Endothelial cell (in vitro differentiated cells): ENCODE measurements around the gene NLRP10. TPM values are rescaled to one million over a fixed set of nuclear protein-coding genes. Genes with fewer than 3 reads are reported as not detected.

Experiments
- DNase-seq: peaks from one replicate; pipeline ENCODE4 v3.0.0; 2021; ENCODE audit warnings: low spot score
- H3K27ac Mint-ChIP-seq: one replicate; pipeline ENCODE4 v1.8.0; 2021; ENCODE audit warnings: mixed read lengths, inconsistent platforms; ENCODE audit not compliant: unreplicated experiment
- H3K27me3 Mint-ChIP-seq: one replicate; pipeline ENCODE4 v1.8.0; 2021; ENCODE audit warnings: mild to moderate bottlenecking, moderate library complexity, mixed read lengths, inconsistent platforms; ENCODE audit not compliant: unreplicated experiment
- H3K36me3 Mint-ChIP-seq: one replicate; pipeline ENCODE4 v1.8.0; 2021; ENCODE audit warnings: mild to moderate bottlenecking, low read depth, mixed read lengths, inconsistent platforms; ENCODE audit not compliant: unreplicated experiment
- H3K4me1 Mint-ChIP-seq: one replicate; pipeline ENCODE4 v1.8.0; 2021; ENCODE audit warnings: mild to moderate bottlenecking, mixed read lengths, inconsistent platforms; ENCODE audit not compliant: unreplicated experiment
- H3K4me3 Mint-ChIP-seq: one replicate; pipeline ENCODE4 v1.8.0; 2021; ENCODE audit warnings: mild to moderate bottlenecking, mixed read lengths, inconsistent platforms; ENCODE audit not compliant: unreplicated experiment
- H3K9me3 Mint-ChIP-seq: one replicate; pipeline ENCODE4 v1.8.0; 2021; ENCODE audit warnings: mixed read lengths, inconsistent platforms; ENCODE audit not compliant: unreplicated experiment
- total RNA-seq: library from RNA; stranded (reverse); fragmentation: NEBNext Ultra II Directional; extraction: Animal tissue kit (Norgen Biotek cat#: 25700); gene quantifications from one replicate; pipeline ENCODE4 v1.2.1, GENCODE V29; 2021; ENCODE audit not compliant: unreplicated experiment
- TF ChIP-seq, protein P1 (sequence below): fragments of 200-600 bp; sonication (generic); IDR thresholded peaks from one replicate; pipeline ENCODE4 v1.5.0; 2021; ENCODE audit warnings: antibody characterized with exemption; ENCODE audit not compliant: unreplicated experiment

The NLRP10 gene
- total RNA-seq, 1 donor from 2014 or later = not detected

DNA sequence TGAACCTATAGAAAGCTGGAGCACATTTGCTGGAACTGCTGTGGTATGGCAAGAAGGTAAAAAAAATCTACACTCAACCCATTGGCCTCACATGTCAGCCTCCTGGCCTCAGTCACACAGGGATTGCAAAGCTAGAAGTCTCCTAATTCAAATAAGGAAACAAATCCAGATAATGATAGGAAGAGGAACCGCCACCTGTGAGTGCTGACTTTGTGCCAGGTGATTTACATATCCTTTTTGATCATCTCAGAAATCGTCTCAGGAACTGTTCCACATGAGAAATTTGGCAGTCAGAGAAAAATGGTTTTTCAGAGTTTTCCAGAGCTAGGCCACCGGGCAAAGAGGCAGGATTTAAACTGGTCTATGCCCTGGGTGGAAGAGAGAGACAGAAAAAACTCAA, 986 bp downstream of the NLRP10 start:
- H3K4me1 Mint-ChIP-seq = peaks cover 3% of the 10 kb centered on the region
- no peak overlapping the region for H3K27ac Mint-ChIP-seq
- H3K27me3 Mint-ChIP-seq = no peaks in the 10 kb centered on the region
- DNase-seq = no peak
- H3K36me3 Mint-ChIP-seq = no peaks in the 10 kb centered on the region
- TF ChIP-seq, protein P1, sequence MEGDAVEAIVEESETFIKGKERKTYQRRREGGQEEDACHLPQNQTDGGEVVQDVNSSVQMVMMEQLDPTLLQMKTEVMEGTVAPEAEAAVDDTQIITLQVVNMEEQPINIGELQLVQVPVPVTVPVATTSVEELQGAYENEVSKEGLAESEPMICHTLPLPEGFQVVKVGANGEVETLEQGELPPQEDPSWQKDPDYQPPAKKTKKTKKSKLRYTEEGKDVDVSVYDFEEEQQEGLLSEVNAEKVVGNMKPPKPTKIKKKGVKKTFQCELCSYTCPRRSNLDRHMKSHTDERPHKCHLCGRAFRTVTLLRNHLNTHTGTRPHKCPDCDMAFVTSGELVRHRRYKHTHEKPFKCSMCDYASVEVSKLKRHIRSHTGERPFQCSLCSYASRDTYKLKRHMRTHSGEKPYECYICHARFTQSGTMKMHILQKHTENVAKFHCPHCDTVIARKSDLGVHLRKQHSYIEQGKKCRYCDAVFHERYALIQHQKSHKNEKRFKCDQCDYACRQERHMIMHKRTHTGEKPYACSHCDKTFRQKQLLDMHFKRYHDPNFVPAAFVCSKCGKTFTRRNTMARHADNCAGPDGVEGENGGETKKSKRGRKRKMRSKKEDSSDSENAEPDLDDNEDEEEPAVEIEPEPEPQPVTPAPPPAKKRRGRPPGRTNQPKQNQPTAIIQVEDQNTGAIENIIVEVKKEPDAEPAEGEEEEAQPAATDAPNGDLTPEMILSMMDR = no peak
- no peaks in the 10 kb centered on the region for H3K9me3 Mint-ChIP-seq
- no peak overlapping the region for H3K4me3 Mint-ChIP-seq

DNA sequence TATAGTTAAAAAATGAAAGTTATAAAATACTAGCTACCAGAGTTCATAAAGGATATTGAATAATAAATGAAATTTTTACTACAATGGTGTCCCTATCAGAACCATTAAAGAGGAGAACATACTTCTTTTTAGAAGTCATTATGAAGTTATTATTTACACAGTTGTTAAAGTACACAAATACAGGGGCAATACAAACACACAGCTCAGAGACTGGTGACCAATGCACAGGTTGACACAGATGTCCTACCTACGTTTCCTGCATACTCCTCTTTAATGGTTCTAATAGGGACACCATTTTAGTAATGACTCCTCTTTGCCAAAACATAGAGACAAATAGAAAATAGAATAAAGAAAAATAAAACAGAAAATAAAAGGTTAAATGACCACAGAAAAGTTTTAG, 10.1 kb downstream of the NLRP10 start:
- Mint-ChIP-seq H3K9me3 (no peaks in the 10 kb centered on the region), H3K27me3 (no peaks in the 10 kb centered on the region), H3K27ac (no peak overlapping the region), H3K4me3 (no peak overlapping the region), H3K4me1 (no peaks in the 10 kb centered on the region), H3K36me3 (no peaks in the 10 kb centered on the region)
- TF ChIP-seq, protein P1 = no peak
- DNase-seq = no peak

DNA sequence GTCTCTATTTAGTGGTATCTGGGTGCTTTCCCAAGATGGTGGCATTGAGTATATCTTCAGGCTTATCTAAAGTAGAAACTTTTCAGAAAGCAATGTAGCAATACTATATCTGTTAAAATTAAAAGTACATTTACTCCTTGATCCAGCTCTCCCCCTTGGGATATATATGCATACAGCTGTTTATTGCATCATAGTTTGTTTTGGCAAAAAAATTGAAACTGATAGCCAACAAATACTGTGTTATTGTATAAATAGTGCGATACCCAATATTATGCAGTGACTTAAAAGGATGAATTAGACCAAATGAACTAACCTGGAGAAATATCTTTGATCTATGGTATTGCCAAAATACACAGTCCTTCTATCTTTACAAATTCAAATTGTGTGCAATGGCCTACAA, 15.3 kb downstream of the NLRP10 start:
- Mint-ChIP-seq H3K4me3 (no peak overlapping the region), H3K27me3 (no peaks in the 10 kb centered on the region), H3K4me1 (no peaks in the 10 kb centered on the region), H3K9me3 (no peaks in the 10 kb centered on the region), H3K36me3 (no peaks in the 10 kb centered on the region), H3K27ac (no peak overlapping the region)
- TF ChIP-seq, protein P1 = no peak
- no peak for DNase-seq

DNA sequence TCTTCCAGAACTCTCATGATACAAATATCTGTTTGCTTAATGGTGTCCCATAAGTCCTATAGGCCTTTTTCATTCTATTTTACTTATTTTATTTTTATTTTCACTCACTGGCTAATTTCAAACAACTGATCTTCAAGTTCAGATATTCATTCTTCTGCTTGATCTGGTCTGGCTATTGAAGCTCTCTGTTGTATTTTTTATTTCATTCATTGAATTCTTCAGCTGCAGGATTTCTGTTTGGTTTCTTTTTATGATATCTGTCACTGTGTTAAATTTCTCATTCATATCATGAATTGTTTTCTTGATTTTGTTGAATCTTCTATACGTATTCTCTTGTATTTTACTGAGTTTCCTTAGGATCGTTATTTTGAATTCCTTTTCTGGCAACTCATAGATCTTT, 21.1 kb downstream of the NLRP10 start:
- Mint-ChIP-seq H3K36me3 (no peaks in the 10 kb centered on the region), H3K27ac (no peak overlapping the region), H3K4me1 (no peaks in the 10 kb centered on the region), H3K4me3 (no peak overlapping the region), H3K9me3 (peaks cover 9% of the 10 kb centered on the region), H3K27me3 (no peaks in the 10 kb centered on the region)
- DNase-seq = no peak
- TF ChIP-seq, protein P1 = no peak

DNA sequence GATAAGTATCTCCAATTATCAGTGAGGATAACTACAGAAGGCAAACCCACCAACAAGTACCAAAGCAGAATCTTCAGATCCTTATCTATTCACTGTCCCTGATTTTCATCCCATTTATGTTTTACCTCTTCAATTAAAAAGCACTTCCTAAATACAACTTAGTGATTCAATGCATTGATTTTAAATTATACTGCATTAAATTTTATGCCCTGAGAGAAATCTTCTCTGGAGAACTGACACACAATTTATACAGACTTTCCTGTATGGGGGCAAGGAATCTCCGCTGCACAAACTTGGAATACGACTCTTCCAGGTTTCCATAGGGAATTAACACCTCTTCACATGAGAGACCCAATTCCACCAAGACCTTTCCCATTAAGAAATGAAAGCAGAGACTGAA, 23.6 kb downstream of the NLRP10 start, which contains the start of gene OR10A3:
Gene OR10A3 (minus strand): TSS at position 101 of the 400 bp plus-strand sequence. CDS start 2,188 bp downstream, outside the sequence.
- no peak within 1 kb of the TSS for H3K27ac Mint-ChIP-seq
- no peak for DNase-seq
- H3K9me3 Mint-ChIP-seq = peaks cover 9% of the 10 kb centered on the region

More for the DNA sequence above, 23.6 kb downstream of the NLRP10 start, which contains the start of gene OR10A3:
- H3K4me3 Mint-ChIP-seq = no peak within 1 kb of the TSS
- TF ChIP-seq, protein P1 = no peak
- no peaks in the 10 kb centered on the region for H3K27me3 Mint-ChIP-seq
- no peaks in the 10 kb centered on the region for H3K36me3 Mint-ChIP-seq
- H3K4me1 Mint-ChIP-seq = no peaks in the 10 kb centered on the region
